HCT116 (cell line): ENCODE results near the gene DYNLT1. TPM values are rescaled to one million over a fixed set of nuclear protein-coding genes. Genes with fewer than 3 reads are reported as not detected.

Experiments used
- ATAC-seq: fragments of 200-7000 bp; cut with Tn5 transposase; 2 replicates; pipeline ENCODE4 v1.9.1; 2020; ENCODE audit warnings: mild to moderate bottlenecking, moderate library complexity
- BruUV-seq: library from RNA; stranded (reverse); fragments of 400-500 nt; replicated peaks from 2 replicates; lab custom pipeline; 2021; lab: Mats Ljungman, UMichigan
- CTCF ChIA-PET: fragments of 300-600 bp; sonication (Branson Sonifier 250); formaldehyde crosslinking; loops from one replicate; lab custom pipeline; 2021; ENCODE audit warnings: antibody characterized with exemption; lab: Charles Lee
- POLR2A ChIA-PET: fragments of 300-600, 350-600 bp; sonication (Branson Sonifier 250); formaldehyde crosslinking; loops from one replicate; lab custom pipeline; 2021; ENCODE audit warnings: antibody characterized with exemption; lab: Charles Lee
- RAD21 ChIA-PET, 2 experiments: fragments of 300-600 bp; sonication (Branson Sonifier 250); formaldehyde crosslinking; loops; one replicate each; lab custom pipeline; 2023; ENCODE audit warnings: low total read pairs in 2 of 2; ENCODE audit not compliant: uncharacterized antibody in 2 of 2, unreplicated experiment in 2 of 2, low non-redundant PET in 1 of 2; lab: Charles Lee
- DNase-seq: peaks from one replicate; pipeline ENCODE4 v3.0.0-alpha.2; 2010; ENCODE audit warnings: low read depth, low spot score
- H2AFZ ChIP-seq: fragments of 200-600 bp; shearing (Covaris generic), sonication (generic); 2 replicates; pipeline ENCODE4 v1.6.1; 2017; ENCODE audit warnings: low read depth, mixed run types, mixed read lengths, antibody characterized with exemption, low read length; ENCODE audit not compliant: poor library complexity, severe bottlenecking
- H3K27ac ChIP-seq: 2 replicates; pipeline ENCODE4 v1.5.1; 2012; ENCODE audit warnings: low read depth, low read length
- H3K27me3 ChIP-seq: fragments of 200-600 bp; sonication (generic); 2 replicates; pipeline ENCODE4 v1.6.1; 2016; ENCODE audit warnings: mixed run types, low read length, mixed read lengths; ENCODE audit not compliant: insufficient read depth
- H3K36me3 ChIP-seq, 2 experiments: fragments of 200-500 bp in 1 of 2; fragments of 200-600 bp in 1 of 2; sonication (Bioruptor generic) in 1 of 2; sonication (generic) in 1 of 2; 2 replicates each; pipeline versions ENCODE4 v1.5.1 to v1.6.1; 2014 to 2016; ENCODE audit warnings: low read length in 2 of 2, inconsistent platforms in 1 of 2, mixed read lengths in 1 of 2, mixed run types in 1 of 2; ENCODE audit not compliant: insufficient read depth in 2 of 2, control insufficient read depth in 1 of 2
- H3K4me1 ChIP-seq, 2 experiments: fragments of 200-600 bp in 1 of 2; sonication (generic) in 1 of 2; 2 replicates each; pipeline versions ENCODE4 v1.5.1 to v1.6.1; 2012 to 2017; ENCODE audit warnings: low read length in 2 of 2, inconsistent platforms in 1 of 2, mild to moderate bottlenecking in 1 of 2, mixed read lengths in 1 of 2, mixed run types in 1 of 2, moderate library complexity in 1 of 2; ENCODE audit not compliant: insufficient read depth in 2 of 2, control insufficient read depth in 1 of 2
- H3K4me2 ChIP-seq: fragments of 200-600 bp; sonication (generic); 2 replicates; pipeline ENCODE4 v1.6.1; 2017; ENCODE audit warnings: mixed run types, low read length, mixed read lengths
- H3K4me3 ChIP-seq, 2 experiments: fragments of 200-600 bp in 1 of 2; sonication (generic) in 1 of 2; replicated peaks in 1 of 2; 2 replicates each; pipeline ENCODE4 v1.5.1; 2011 to 2016; ENCODE audit warnings: low read length in 2 of 2, control low read depth in 1 of 2, low read depth in 1 of 2, mild to moderate bottlenecking in 1 of 2, mixed read lengths in 1 of 2, mixed run types in 1 of 2
- H3K79me2 ChIP-seq: fragments of 200-600 bp; sonication (generic); 2 replicates; pipeline ENCODE4 v1.6.1; 2017; ENCODE audit warnings: mild to moderate bottlenecking, mixed run types, low read length, moderate library complexity, mixed read lengths; ENCODE audit not compliant: insufficient read depth
- H3K9ac ChIP-seq: fragments of 200-600 bp; sonication (generic); 2 replicates; pipeline ENCODE4 v1.6.1; 2016; ENCODE audit warnings: low read length, mixed read lengths
- H3K9me2 ChIP-seq: fragments of 200-600 bp; sonication (generic), shearing (Covaris generic); 2 replicates; pipeline ENCODE4 v1.6.1; 2017; ENCODE audit warnings: mixed run types, mild to moderate bottlenecking, moderate library complexity; ENCODE audit not compliant: insufficient read depth
- H3K9me3 ChIP-seq, 2 experiments: fragments of 200-500 bp in 1 of 2; fragments of 200-600 bp in 1 of 2; sonication (Bioruptor generic) in 1 of 2; sonication (generic) in 1 of 2; 2 replicates each; pipeline ENCODE4 v1.6.1; 2014 to 2017; ENCODE audit warnings: low read length in 2 of 2, mixed read lengths in 2 of 2, inconsistent platforms in 1 of 2, low read depth in 1 of 2, mild to moderate bottlenecking in 1 of 2, mixed run types in 1 of 2, moderate library complexity in 1 of 2; ENCODE audit not compliant: control insufficient read depth in 1 of 2, insufficient read depth in 1 of 2
- H4K20me1 ChIP-seq: fragments of 200-600 bp; sonication (generic), shearing (Covaris generic); 2 replicates; pipeline ENCODE4 v1.6.1; 2017; ENCODE audit warnings: mixed run types, mild to moderate bottlenecking, moderate library complexity; ENCODE audit not compliant: insufficient read depth
- EZH2 ChIP-seq: fragments of 200-600 bp; sonication (generic); IDR thresholded peaks from 2 replicates; pipeline ENCODE4 v1.6.1; 2017; ENCODE audit warnings: antibody characterized with exemption, mixed run types
- POLR2AphosphoS5 ChIP-seq: IDR thresholded peaks from 2 replicates; pipeline ENCODE4 v1.6.1; 2011; ENCODE audit warnings: mild to moderate bottlenecking, low read depth, low read length, moderate library complexity
- intact Hi-C: fragments of 100-400 bp; cut with micrococcal nuclease; formaldehyde crosslinking; loops from 2 replicates; pipeline ENCODE4 v1.10.0; 2022
- total RNA-seq: library from RNA; stranded (reverse); gene quantifications from one replicate; pipeline ENCODE4 v1.2.1, GENCODE V29; 2021; ENCODE audit not compliant: unreplicated experiment
- TF ChIP-seq, protein P1 (sequence below): IDR thresholded peaks from 2 replicates; pipeline ENCODE4 v1.6.1; 2012

DYNLT1 gene
- total RNA-seq, 1 experiment from 2014 or later = 239 TPM

DNA sequence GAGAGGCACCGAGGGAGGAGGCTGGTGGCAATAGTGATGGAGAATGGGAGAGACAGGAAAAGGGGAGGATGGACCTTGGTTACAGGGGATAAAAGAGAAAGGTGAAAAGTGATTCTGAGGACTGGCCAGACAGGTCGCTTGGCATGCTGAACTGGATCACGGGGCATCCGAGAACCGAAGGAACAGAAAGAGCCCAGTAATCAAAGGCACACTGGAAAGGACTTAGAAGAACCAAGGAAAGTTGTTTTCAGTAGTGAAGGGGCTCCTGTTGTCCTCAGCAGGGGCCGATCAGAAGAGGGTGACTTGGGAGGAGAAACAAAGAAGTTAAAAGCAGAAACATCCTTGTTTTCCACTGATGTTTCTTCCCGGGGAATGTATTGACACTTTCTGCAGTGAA is 24.2 kb upstream of the DYNLT1 start:
- DNase-seq (no peak), ATAC-seq (no peak)
- no peaks in the 10 kb centered on the region for H3K36me3 ChIP-seq
- ChIA-PET RAD21 (no interaction called here), CTCF (no interaction called here)
- H3K27ac ChIP-seq = no peak overlapping the region
- H2AFZ ChIP-seq = no peak overlapping the region
- no peak overlapping the region for H3K4me2 ChIP-seq
- H3K9me2 ChIP-seq = no peaks in the 10 kb centered on the region
- H3K79me2 ChIP-seq = no peaks in the 10 kb centered on the region
- intact Hi-C loops = no loop called here
- no peak overlapping the region for H3K9ac ChIP-seq
- H4K20me1 ChIP-seq = no peaks in the 10 kb centered on the region
- H3K27me3 ChIP-seq = no peaks in the 10 kb centered on the region
- H3K4me1 ChIP-seq = no peaks in the 10 kb centered on the region
- H3K4me3 ChIP-seq = no peak overlapping the region
- TF ChIP-seq POLR2AphosphoS5 (no peak), EZH2 (no peak)
- TF ChIP-seq, all 23 proteins: peak for 0
- POLR2A ChIA-PET = no interaction called here
- no TSS peak for BruUV-seq
- H3K9me3 ChIP-seq = no peaks in the 10 kb centered on the region

DNA sequence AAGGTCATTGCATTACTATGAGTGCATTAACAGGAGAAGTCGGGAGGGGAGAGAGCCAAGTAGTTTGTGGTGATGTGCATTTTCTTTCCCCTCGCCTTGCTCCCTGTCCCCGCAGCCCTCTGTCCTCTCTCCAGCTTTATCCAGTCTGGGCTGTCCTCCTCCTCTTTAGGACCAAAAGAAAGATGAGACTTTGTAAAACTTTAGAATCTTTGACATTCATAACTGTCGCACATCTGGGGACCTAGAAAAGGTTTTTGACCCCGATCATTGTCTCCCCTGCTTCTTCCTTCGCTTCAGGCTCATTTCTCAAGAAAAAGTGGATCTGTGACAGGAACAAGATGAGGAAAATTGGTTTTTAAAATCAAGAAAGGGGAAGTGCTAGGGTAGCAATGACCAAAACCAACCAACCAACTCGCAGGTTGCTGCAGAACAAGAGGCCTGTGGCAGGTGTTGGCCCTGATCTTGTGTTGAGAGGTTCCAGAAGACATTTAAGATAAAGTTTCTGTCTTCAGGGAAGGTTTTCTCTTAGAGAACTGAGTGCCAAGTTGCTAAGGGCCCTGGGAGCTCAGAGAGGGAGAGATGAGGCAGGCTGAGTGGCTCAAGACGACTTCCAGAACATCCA is 22.9 kb upstream of the DYNLT1 start:
- Histone ChIP-seq H3K27me3 (no peaks in the 10 kb centered on the region), H3K4me1 (no peaks in the 10 kb centered on the region), H3K9me2 (no peaks in the 10 kb centered on the region), H3K79me2 (no peaks in the 10 kb centered on the region), H3K9me3 (no peaks in the 10 kb centered on the region), H3K9ac (no peak overlapping the region), H4K20me1 (no peaks in the 10 kb centered on the region), H3K4me3 (no peak overlapping the region), H3K4me2 (no peak overlapping the region), H2AFZ (no peak overlapping the region), H3K36me3 (no peaks in the 10 kb centered on the region; a peak in 1 of 4 replicates), H3K27ac (no peak overlapping the region)
- ChIA-PET POLR2A (no interaction called here), RAD21 (no interaction called here), CTCF (no interaction called here)
- TF ChIP-seq, protein P1, sequence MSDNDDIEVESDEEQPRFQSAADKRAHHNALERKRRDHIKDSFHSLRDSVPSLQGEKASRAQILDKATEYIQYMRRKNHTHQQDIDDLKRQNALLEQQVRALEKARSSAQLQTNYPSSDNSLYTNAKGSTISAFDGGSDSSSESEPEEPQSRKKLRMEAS = no peak
- no peak for TF ChIP-seq POLR2AphosphoS5
- ATAC-seq (no peak), DNase-seq (no peak)
- BruUV-seq = no TSS peak
- intact Hi-C loops = no loop called here
